A673 (cell line): ENCODE measurements around the gene MIF.

Source experiments
- CTCF ChIP-seq: fragments of 300-800, 200-600 bp; sonication (generic); conservative IDR thresholded peaks from 2 replicates; pipeline ENCODE4 v1.5.1; 2017; ENCODE audit warnings: low read depth, mild to moderate bottlenecking, antibody characterized with exemption, low read length, moderate library complexity, mixed read lengths
- EZH2 ChIP-seq: fragments of 200-600 bp; sonication (generic); IDR thresholded peaks from 2 replicates; pipeline ENCODE4 v1.6.1; 2017; ENCODE audit warnings: borderline replicate concordance, low read depth, mild to moderate bottlenecking, mixed read lengths, antibody characterized with exemption, low read length; ENCODE audit not compliant: poor library complexity, severe bottlenecking

GRCh38 chr22:23875801-23876200 lies 18.4 kb upstream of the MIF start:
- TF ChIP-seq CTCF (no peak), EZH2 (no peak)
